GOT3 (cell line): ENCODE measurements around the gene XPO4.
"Not testable (repeated sequence)": the region's sequence is repeated elsewhere in the genome, so short reads cannot be mapped to it uniquely, and the experiment has no call there.

Experiments
- DNase-seq: peaks from one replicate; lab custom pipeline; 2025; ENCODE audit warnings: mixed read lengths; lab: John Stamatoyannopoulos, UW

Gene XPO4

DNA sequence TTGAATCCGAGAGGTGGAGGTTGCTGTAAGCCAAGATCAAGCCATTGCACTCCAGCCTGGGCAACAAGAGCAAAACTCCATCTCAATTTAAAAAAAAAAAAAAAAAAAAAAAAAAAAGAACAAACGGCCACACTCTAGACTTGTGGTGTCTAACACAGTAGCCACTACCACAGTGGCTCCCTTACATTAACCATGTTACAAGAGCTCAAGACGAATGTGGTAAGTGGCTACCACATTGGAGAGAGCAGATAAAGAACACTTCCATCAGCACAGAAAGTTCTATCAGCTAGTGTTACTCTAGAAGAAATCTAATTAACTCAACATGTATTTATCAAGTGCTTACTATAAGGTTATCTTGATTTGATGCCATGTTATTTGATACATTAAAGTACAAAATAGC is 11.5 kb downstream of the XPO4 start:
- DNase-seq, result no peak

DNA sequence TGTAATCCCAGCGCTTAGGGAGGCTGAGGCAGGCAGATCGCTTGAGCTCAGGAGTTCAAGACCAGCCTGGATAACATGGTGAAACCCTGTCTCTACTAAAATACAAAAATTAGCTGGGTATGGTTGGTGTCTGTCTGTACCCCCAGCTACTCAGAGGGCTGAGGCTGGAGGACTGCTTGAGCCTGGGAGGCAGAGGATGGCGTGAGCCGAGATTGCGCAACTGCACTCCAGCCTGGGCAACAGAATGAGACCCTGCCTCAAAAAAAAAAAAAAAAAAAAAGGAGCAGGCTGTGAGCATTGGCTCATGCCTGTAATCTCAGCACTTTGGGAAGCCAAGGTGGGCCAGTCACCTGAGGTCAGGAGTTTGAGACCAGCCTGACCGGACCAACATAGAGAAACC is 12.0 kb downstream of the XPO4 start:
- not testable (repeated sequence) for DNase-seq

DNA sequence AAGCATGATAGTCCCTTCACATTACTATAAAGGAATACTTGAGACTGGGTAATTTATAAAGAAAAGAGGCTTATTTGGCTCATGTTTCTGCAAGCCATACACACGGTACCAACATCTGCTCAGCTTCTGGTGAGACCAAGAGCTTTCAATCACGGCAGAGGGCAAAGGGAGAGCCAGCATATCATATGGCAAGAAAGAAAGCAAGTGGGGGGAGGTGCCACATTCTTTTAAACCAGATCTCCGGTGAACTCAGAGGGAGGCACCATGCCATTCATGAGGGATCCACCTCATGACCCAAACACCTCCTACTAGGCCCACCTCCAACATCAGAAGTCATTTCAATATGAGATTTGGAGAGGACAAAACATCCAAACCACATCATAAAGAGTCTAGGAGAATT is 20.3 kb downstream of the XPO4 start:
- DNase-seq, result no peak

DNA sequence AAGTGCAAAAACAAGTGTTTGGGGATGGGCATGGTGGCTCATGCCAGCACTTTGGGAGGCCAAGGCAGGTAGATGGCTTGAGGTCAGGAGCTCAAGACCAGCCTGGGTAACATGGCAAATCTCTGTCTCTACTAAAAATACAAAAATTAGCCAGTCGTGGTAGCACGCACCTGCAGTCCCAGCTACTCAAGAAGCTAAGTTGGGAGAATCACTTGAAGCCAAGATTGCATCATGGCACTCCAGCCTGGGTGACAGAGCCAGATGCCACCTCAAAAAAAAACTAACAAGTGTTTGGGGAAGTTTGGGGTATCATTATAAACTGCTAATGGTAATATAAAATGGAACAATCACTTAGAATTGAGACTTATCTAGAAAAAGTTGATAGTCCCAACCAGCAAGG is 24.6 kb downstream of the XPO4 start:
- DNase-seq, result no peak

DNA sequence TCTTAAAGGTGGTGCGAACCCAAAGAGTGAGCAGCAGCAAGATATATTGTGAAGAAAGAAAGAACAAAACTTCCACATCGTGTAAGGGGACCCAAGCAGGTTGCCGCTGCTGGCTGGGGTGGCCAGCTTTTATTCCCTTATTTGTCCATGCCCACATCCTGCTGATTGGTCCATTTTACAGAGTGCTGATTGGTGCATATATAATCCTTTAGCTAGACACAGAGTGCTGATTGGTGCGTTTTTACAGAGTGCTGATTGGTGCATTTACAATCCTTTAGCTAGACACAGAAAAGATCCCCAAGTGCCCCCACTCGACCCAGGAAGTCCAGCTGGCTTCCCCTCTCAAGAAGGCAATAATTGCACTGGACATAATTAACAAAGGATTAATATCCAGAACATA is 25.7 kb downstream of the XPO4 start:
- DNase-seq, result not testable (repeated sequence)

DNA sequence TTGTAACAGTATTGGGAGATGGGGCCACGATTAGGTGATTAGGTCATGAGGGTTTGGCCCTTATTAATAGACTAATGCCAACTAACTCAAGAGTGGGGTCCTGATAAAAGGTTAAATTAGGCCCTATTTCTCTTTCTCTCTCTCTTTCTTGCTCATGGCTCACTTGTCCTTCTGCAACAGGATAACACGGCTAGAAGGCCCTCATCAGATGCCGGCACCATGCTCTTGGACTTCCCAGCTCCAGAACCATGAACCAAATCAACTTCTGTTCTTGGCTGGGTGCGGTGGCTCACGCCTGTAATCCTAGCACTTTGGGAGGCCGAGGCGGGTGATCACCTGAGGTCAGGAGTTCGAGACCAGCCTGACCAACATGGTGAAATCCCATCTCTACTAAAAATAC is 28.1 kb downstream of the XPO4 start:
- not testable (repeated sequence) for DNase-seq

DNA sequence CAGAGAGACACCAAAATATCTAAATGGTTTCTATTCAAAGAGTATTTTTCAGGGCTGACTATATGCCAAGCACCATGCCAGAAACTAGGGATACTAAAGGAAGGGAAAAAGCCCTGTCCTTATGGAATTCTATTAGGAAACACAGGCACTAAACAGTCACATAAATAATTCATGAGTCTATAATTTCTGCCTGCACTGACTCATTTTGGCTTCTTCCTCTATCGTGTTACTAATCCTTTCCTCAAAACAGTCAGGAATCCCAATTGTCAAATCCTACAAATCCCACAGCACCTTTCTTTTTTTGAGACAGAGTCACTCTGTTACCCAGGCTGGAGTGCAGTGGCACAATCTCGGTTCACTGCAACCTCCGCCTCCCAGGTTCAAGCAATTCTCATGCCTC is 29.2 kb downstream of the XPO4 start:
- DNase-seq, result no peak

DNA sequence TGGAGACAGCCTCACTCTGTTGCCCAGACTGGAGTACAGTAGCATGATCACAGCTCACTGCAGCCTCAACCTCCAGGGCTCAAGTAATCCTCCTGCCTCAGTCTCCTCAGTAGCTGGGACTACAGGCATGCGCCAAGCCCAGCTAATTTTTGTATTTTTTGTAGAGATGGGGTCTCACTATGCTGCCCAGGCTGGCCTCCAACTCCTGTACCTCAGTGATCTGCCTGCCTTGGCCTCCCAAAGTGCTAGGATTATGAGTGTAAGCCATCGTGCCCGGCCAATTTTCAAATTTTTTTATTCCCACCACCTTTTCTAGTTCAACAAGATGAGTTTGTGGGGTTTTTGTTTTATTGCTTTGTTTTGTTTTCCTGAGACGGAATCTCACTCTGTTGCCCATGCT is 31.7 kb downstream of the XPO4 start:
- DNase-seq, result no peak

DNA sequence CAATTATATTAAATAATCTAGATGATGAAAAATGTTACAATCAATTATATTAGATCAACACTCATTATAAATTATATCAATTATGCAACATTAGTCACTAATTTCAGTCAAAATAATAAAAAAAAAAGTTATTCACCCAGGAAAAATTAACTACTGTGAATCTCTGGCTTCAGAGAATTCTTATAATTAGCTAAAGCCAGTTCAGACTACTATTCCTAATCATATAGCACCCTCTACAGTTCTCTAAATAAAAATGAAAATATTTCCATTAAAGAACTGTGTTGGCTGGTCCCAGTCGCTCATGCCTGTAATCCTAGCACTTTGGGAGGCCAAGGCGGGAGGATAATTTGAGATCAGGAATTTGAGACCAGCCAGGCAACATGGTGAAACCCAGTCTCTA is 33.0 kb downstream of the XPO4 start:
- DNase-seq, result no peak

DNA sequence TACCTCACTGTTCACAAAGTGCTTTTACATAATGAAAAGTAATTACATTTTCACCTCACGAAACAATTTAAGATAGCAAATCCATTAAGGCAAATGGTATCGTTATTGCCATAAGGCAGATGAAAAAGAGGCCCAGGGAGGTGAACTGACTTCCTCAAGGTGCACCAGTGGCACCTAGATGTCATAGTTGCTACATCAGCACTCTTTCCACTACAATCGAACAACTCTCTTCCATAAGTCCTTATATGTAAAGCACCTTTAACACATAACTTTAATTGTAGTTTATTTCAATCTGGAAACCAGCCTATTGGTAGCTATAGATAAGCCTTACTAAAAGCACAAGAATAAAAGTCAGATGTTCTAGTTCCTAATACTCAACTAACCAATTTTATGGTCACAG is 35.1 kb downstream of the XPO4 start:
- no peak for DNase-seq

DNA sequence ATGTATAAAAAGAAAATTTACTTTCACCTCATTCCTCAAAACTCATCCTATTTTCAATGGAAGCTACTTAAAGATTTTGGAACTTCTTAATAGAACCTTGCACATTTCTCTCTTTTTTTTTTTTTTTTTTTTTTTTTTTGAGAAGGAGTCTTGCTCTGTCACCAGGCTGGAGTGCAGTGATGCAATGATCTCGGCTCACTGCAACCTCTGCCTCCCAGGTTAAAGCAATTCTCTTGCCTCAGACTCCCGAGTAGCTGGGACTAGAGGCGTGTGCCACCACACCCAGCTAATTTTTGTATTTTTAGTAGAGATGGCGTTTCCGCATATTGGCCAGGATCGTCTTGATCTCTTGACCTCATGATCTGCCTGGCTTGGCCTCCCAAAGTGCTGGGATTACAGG is 40.9 kb downstream of the XPO4 start:
- not testable (repeated sequence) for DNase-seq

DNA sequence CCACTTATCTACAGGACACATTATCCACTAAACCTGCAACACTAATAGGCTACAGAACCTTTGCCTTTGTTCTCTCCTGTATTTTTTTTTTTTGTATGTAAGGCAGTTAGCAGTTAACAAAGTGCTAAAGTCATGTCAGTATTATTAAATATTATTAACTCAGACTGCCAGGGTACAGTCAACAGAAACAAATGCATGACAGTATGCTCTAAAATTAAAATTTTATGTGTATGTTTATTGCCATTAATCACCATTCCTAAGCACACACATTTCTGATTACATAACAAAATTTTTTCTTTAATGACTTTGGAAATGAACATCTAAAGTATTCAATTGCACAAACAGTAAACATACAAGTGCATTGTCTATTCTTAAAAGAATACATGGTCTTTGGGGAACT is 41.7 kb downstream of the XPO4 start:
- DNase-seq, result no peak

DNA sequence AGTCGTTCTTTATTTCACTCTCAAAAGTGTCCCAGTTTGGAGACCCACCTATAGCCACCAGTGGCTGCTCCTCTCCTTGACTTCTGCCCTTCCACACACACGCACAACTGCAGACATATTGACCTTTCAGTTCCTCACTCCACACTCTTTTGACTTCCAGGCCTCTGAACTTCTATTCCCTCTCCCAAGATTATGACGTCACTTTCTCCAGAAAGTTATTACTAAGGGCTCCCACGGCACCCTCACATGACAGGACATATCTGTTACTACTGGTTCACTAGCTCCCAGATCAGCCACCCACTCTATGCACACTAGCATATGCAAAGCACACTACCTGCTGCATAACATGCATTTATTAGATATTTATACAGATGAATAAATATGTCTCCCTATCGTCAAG is 45.9 kb downstream of the XPO4 start:
- DNase-seq, result no peak

DNA sequence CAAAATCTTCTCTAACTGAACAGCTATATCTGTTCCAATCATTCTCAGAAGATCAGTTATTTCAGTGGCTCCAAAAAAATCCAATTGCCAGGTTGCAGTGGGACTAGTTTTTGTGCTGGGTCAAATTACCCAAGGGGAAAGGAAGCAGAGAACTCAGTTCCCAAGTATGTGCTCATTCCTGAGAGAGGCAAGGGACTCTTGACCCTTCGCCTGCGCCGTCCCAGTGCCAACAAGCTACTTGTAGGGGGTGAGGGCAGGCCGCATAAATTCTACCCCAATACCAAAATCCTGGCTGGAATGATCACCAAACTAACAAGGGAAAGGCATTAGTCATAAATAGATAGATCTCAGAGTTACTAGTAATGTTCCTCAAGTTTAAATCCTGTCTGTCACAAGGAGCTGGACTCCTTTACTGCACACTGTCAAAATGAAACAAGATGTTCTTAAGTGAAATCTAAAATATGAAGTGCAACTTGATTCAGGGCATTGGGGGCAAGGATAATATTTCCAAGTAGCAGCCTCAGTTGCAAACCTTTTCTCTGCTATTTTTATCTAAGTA is 50.6 kb downstream of the XPO4 start:
- DNase-seq, result no peak

DNA sequence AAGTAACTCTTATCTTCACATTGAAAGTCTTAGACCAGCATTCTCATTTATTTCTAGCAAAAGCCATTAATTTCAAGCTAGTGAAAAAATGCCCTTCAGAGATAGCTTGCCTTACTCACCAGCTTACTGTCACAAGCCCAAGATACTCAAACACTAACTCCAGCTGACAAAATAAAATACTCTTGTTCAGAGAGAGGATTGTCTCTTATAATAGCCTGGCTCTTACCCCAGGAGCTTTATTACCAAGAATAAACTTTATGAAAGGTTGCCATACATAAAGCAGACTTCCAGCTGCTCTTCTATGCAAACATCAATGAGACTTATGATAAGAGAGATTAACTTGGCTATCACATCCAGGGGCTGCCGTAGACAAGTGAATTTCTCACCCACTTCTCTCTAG is 53.6 kb downstream of the XPO4 start:
- no peak for DNase-seq

DNA sequence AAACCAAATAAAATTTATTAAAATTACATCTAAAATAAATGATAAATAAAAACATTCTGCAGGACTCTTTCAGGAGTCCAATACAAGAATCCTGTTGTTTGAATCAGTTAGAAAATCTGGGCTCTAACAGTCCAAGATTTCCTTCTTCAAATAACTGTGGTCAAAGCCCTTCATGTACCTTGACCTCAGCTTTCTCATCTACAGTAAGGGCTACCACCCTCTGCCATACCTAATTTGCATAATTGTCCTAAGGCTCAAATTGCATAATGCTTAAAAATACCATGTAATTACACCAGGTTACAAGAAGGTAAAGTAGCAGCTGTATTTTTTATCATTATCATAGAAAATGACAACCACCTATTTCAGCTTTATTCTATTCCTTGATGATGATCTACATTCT is 54.3 kb downstream of the XPO4 start:
- no peak for DNase-seq

DNA sequence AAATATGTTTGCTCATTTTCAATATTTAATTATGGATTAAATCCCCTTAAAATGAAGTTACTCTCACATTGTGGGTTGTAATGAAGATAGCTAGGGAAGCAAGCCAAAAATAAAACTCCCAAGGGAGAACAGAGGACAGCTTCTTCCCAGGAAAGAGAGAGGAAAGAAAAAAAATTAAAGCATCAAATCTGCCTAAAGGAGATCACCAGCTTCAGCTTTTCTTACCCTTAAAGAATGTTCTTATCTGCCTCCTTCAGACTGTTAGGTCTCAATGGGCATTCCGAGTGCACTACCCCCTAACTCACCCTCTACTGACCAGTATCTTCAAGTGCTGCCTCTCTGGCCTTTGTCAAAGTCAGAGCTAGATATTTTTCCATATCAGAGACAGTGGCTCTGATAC is 55.2 kb downstream of the XPO4 start:
- no peak for DNase-seq

DNA sequence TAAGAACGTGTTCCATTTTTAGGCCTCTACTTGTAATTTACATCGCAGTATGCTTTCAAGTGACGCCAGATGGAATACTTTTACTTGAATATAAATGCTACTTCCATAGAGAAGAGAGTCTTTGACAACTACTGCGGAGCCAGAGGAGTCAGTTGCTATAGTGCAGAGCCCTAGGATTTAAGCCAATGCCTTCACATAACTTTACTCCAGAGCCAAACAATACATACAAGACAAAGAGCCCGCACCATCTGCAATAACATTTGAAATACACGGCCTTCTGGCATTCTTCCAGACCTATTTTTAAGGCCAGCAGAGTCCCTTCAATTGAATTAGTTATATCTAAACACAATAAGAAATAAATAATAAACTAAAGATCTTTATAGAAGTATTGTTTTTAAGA is 59.4 kb downstream of the XPO4 start:
- no peak for DNase-seq

DNA sequence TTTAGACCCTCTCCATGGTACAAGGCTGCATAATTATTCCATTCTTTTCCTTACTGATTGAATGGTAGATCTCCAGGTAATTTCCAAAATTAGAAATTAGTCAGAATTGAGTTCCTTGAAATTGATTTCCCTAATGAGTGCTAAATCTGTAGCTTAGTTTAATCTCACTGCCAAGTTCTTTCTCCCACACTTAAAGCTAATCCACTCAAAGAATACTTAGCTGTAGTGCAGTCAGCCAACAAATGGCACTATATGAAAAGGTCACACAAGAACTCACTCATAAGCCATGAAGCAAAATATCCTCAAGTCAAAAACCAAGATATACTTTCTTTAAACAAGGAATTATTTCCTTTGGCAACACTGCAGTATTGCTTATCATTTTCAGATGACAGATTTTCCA is 62.0 kb downstream of the XPO4 start:
- no peak for DNase-seq

DNA sequence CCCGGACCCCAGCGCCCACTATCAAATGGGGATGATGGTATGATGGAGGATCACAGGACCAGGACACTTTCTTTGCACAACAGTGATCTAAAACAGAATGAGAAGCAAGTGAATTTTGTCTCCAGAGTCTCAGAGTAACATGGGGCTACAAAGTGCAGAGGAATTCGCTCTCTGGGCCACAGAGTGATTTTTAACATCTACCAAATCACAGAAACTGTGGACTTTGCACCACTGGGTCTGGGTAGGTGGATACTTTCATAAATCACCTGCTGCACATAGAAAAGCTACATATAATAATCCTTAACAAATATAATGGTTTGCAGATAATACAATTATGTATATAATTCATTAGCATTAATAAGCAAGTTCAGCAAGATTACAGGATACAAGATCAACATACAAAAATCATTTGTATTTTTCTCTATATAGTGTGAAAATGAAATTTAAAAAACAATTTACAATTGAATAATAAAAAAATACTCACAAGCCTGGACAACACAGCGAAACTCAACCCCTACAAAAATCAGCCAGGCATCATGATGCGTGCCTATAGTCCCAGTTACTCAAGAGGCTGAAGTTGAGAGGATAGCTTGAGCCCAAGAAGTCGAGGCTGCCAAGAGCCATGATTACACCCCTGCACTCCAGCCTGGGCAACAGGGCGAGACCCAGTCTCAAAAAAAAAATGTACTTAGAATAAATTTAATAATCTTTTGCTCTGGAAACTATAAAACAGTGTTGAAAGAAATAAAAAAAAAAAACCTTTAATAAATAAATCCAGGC is 68.5 kb downstream of the XPO4 start:
- DNase-seq, result no peak

DNA sequence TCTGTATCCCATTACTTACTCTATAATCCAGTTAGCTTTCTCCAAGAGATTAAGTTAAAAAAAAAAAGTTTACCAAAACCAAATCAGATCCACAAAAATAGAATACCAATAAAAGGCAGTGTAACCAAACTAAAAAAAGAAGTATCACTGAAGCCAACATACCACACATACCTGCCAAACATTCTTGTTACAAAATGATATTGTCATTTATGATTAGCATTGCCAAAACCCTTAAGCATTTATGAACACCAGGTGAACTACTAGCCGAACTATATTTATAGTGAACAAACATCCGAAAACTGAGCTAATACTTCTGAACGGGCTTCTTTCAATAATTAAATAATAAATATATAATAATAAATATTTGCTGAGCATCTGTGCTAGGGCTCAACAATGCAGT is 69.7 kb downstream of the XPO4 start:
- no peak for DNase-seq

DNA sequence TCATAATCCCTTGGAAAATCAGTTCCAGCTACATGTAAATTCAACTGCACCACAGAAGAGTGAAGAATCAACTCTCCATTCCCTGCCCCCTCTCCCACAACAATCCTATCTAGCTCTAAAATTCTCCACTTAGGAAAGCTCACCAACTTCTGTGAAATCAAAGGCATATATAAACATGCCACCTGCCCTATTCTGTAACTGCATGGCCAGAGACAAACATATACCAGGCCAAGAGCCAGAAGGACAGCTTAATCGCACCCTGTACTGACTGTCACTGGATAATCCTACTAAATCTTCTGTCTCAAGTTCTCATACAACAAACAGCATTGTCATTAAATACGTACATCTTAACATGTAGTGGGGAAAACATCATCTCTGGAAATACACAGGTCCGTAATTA is 70.6 kb downstream of the XPO4 start:
- no peak for DNase-seq

DNA sequence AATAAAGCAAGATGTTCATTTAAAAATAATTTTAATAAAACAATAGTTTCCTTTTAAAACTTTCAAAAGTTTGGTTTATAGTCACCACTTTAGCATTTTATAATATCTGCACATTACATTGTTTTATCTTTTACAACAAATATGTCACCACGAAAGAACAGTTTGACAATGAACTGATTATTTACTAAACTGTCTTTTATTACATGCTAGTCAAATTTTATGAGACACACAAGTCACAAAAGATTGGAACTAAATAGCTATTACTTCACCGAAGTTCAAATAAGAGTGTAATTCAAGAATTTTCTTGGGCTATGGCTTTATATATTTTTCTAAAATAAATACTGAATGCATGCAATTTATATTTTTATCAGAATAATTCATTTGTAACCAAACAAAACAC is 71.3 kb downstream of the XPO4 start:
- DNase-seq, result no peak
